ENCODE data around the gene FOXC2. TPM values are rescaled to one million over a fixed set of nuclear protein-coding genes. Genes with fewer than 3 reads are reported as not detected.
A peak's percentile ranks its signal among the peaks of the same experiment; 100 is the strongest.

Gene FOXC2
- total RNA-seq, 1 donor from 2014 or later: 57.2 TPM

DNA sequence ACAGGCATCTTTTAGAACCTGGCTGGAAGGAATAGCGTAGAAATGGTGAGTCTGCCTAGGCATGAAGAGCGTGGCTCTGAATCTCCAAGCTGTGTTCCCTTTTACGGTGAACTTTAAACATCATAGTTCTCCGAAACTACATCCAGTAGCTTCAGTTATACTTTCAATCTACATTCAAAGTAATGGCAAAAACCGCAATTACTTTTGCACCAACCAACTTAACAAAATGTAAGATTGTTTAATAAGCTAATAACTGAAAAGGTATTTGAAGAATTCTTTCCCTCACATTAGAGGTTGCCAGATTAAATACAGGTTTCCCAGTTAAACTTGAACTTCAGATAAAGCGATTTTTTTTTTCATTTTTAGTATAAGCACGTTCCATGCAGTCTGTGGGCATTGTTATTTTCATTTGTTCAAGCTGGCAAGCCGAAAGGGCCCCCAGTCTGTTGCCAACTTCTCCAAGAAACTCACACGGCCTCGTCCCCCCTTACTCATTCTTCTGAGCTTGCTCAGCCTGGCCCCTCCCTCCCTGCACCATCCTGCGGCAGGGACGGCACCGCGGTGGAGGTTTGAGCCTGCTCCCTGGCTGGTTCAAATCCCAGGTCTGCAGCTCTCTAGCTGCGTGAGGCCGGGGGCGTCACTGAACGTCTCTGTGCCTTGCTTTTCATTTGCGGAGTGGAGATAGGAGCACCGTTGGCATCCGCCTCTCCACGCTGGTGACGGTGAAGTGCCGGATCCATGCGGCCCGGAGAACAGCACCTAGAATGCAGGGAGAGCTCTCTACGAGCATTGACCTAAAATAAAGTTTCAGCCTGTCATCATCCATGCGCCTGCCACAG is 8.1 kb upstream of the FOXC2 start:
- no peaks in the 10 kb centered on the region for H3K27me3 ChIP-seq
- H3K27ac ChIP-seq: peak overlapping the region; percentile 70
- peak in 1 of 2 donors; percentile 86 for DNase-seq (ENCODE audit: low spot score in 2 of 2)
- H3K9me3 ChIP-seq: no peaks in the 10 kb centered on the region
- peaks cover 3 to 13% of the 10 kb centered on the region in 2 donors for H3K4me1 ChIP-seq
- no peaks in the 10 kb centered on the region for H3K36me3 ChIP-seq
- TF ChIP-seq, protein P1, sequence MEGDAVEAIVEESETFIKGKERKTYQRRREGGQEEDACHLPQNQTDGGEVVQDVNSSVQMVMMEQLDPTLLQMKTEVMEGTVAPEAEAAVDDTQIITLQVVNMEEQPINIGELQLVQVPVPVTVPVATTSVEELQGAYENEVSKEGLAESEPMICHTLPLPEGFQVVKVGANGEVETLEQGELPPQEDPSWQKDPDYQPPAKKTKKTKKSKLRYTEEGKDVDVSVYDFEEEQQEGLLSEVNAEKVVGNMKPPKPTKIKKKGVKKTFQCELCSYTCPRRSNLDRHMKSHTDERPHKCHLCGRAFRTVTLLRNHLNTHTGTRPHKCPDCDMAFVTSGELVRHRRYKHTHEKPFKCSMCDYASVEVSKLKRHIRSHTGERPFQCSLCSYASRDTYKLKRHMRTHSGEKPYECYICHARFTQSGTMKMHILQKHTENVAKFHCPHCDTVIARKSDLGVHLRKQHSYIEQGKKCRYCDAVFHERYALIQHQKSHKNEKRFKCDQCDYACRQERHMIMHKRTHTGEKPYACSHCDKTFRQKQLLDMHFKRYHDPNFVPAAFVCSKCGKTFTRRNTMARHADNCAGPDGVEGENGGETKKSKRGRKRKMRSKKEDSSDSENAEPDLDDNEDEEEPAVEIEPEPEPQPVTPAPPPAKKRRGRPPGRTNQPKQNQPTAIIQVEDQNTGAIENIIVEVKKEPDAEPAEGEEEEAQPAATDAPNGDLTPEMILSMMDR (IDR thresholded peaks at IDR 0.05): no peak
- intact Hi-C loops (cut with DNase I): loop anchor here (5.0 kb wide), 1 partner anchor 1024 kb away; no protein-coding TSS in a partner anchor
- peak overlapping the region in 1 of 2 donors; percentile 50 for H3K4me3 ChIP-seq

DNA sequence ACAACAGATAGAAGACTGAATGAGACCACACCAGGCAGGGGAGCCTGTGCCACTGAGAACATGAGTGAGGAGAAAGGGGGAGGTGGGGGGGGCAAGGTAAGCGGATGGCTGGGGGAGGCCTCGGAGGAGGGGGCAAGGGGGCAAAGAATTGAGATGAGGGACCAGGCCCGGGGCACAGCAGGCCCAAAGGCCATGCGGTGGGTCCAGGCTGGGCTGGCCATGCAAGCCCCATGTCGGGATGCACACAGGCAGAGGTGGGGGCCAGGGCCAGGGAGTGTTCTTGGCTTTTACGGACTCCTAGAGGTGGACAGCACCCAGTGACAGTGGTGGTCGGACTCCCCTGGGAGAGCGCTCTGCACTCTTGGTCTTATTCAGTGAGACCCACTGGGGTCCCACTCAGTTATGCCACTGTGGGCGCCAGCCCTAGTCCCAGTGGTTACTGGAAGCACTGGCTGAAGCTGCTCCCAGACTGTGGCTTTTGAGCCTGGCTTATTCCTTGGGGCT is 6.8 kb upstream of the FOXC2 start:
- no peak for DNase-seq (ENCODE audit: low spot score in 2 of 2)
- intact Hi-C loops (cut with DNase I): loop anchor here (5.0 kb wide), 2 partner anchors 737 to 1022 kb away; no protein-coding TSS in a partner anchor

DNA sequence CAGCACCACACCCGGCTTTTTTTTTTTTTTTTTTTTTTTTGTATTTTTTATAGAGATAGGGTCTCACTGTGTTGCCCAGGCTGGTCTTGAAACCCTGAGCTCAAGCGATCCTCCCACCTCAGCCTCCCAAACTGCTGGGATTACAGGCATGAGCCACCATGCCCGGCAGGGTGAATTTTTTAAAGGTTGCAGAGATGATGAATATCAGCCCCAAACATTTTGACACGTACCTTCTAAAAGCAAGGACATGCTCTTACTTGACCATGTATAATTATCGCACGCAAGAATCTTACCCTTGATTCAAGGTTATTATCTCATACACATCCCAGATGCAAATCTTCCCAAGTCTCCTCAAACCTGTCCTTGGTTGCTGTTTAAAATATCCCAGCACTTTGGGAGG is 4.3 kb upstream of the FOXC2 start:
- H3K9me3 ChIP-seq: no peaks in the 10 kb centered on the region
- H3K27me3 ChIP-seq: no peaks in the 10 kb centered on the region
- H3K36me3 ChIP-seq: no peaks in the 10 kb centered on the region
- TF ChIP-seq, protein P1 (IDR thresholded peaks at IDR 0.05): no peak
- DNase-seq (ENCODE audit: low spot score in 2 of 2): peak in 1 of 2 donors; percentile 54
- H3K27ac ChIP-seq: no peak overlapping the region
- H3K4me1 ChIP-seq: peaks cover 0 to 4% of the 10 kb centered on the region in 2 donors
- intact Hi-C loops (cut with DNase I): loop anchor here (5.0 kb wide), 1 partner anchor 735 kb away; no protein-coding TSS in a partner anchor
- H3K4me3 ChIP-seq: no peak overlapping the region

More for the DNA sequence above, 6.8 kb upstream of the FOXC2 start:
- Histone ChIP-seq H3K4me3 (no peak overlapping the region), H3K9me3 (no peaks in the 10 kb centered on the region), H3K36me3 (no peaks in the 10 kb centered on the region), H3K27ac (no peak overlapping the region), H3K4me1 (peaks cover 3 to 8% of the 10 kb centered on the region in 2 donors), H3K27me3 (no peaks in the 10 kb centered on the region)
- TF ChIP-seq, protein P1 (IDR thresholded peaks at IDR 0.05): no peak

DNA sequence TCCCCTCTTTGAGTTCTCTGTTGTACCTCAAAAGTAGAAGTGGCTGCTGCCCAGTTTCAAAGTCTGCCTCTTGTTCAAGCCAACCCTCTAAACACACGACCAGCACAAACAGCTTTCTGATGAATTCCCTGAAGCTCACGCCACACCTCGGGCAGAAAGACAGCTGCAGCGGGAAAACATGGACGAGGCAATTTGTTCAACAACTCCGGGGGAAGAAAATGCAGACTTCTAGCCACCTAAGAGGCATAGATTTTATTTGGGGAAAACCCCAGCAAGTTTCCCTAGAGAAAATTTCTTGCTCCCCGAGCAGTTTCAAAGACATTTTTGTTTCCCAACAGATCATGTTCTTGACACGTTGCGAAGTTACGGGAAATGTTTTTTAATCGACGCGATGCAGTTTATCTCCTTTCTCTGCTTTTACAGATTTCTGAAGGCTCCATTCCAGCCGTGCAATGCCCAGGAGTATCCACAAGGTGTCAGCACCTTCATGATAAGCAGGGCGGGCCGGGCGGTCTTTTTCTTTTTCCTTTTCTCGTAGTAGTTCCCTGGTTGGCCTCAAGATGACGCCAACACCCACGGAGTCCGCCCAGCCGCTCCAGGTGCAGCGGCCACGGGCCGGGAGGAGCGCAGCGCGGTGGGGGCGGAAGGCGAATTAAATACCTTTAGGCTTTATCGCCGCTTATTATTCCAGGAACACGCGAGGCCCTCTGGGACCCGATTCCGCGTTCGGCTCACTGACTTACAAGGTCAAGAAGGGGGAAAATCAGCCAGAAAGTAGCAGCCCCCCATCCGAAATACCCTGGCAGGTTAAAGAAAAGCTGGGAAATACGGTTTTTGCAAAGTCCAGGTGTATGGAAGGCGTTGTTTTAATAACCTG is 2.9 kb upstream of the FOXC2 start:
- no peaks in the 10 kb centered on the region for H3K9me3 ChIP-seq
- peaks cover 0 to 4% of the 10 kb centered on the region in 2 donors for H3K4me1 ChIP-seq
- peak overlapping the region; percentile 91 to 98 for H3K27ac ChIP-seq
- no peaks in the 10 kb centered on the region for H3K36me3 ChIP-seq
- DNase-seq (ENCODE audit: low spot score in 2 of 2): peak; percentile 70 to 97
- H3K27me3 ChIP-seq: no peaks in the 10 kb centered on the region
- intact Hi-C loops (cut with DNase I): loop anchor here (1.0 to 5.0 kb wide), 6 partner anchors 15 to 734 kb away; partner anchors contain the start of gene FOXL1
- TF ChIP-seq, protein P1 (IDR thresholded peaks at IDR 0.05): peak; percentile 100
- H3K4me3 ChIP-seq: peak overlapping the region; percentile 76 to 79

DNA sequence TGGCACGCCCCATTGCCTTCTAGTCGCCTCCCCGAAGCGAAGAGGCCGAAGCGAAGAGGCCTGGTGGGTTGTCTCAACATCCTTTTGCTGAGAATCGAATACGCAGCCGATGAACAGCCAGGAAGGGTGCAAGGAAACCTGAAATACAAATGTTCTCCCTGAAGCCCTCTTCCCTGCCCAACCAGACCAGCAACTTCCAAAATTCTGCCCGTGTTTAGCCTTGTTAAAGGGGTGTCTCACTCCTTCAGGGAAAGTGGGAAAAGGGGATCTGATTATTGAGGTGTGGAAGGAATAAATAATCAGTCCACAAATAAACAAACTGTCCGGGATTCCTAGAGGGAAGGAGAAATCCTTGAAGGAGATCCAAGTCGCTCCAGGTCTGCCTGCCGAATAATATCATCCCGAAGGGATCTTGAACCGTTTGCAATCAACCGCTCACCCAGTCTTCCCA is 1.4 kb upstream of the FOXC2 start:
- H3K27ac ChIP-seq: peak overlapping the region; percentile 91 to 98
- no peaks in the 10 kb centered on the region for H3K27me3 ChIP-seq
- no peak for DNase-seq (ENCODE audit: low spot score in 2 of 2)
- peak overlapping the region; percentile 76 to 79 for H3K4me3 ChIP-seq
- H3K4me1 ChIP-seq: no peaks in the 10 kb centered on the region
- no peaks in the 10 kb centered on the region for H3K9me3 ChIP-seq
- no peaks in the 10 kb centered on the region for H3K36me3 ChIP-seq
- TF ChIP-seq, protein P1 (IDR thresholded peaks at IDR 0.05): no peak
- intact Hi-C loops (cut with DNase I): loop anchor here (1.0 to 2.0 kb wide), 5 partner anchors 14 to 636 kb away; partner anchors contain the start of gene FOXL1

All from ascending aorta (tissue), 2 donors.